ENCODE results near the gene MSMP. TPM values are rescaled to one million over a fixed set of nuclear protein-coding genes. Genes with fewer than 3 reads are reported as not detected.

MSMP gene
- total and polyA plus RNA-seq, 2 donors (not counting 3 experiments of a cell fraction or from before 2014, with no cell fraction given), result 18.8 to 29.0 TPM

GRCh38 chr9:35792826-35793225, 38.8 kb upstream of the MSMP start:
- no peak overlapping the region for H2AFZ ChIP-seq (ENCODE audit: low read depth, low read length)
- no peak overlapping the region for H3K9ac ChIP-seq (replicated peaks; ENCODE audit: extremely low read depth, insufficient read depth, low read length)
- H3K4me2 ChIP-seq (ENCODE audit: insufficient read depth, low read length), result peak overlapping the region; percentile 9
- no peaks in the 10 kb centered on the region for H3K9me3 ChIP-seq (replicated peaks; ENCODE audit: control insufficient read depth, insufficient read depth, low read length)
- H3K27ac ChIP-seq (ENCODE audit: insufficient read depth, low read depth, low read length), result no peak overlapping the region
- H3K79me2 ChIP-seq (ENCODE audit: control insufficient read depth, insufficient read depth, low read length), result peaks cover 7% of the 10 kb centered on the region
- peaks cover 33% of the 10 kb centered on the region for H3K4me1 ChIP-seq (ENCODE audit: control insufficient read depth, extremely low read depth, insufficient read depth, low read length)
- no peaks in the 10 kb centered on the region for H3K36me3 ChIP-seq (ENCODE audit: control insufficient read depth in 2 of 2, extremely low read depth in 1 of 2, insufficient read depth in 2 of 2, low read length in 2 of 2)
- ChIA-PET CTCF (interaction anchor here (1.3 to 6.5 kb wide), 5 partner anchors 19 to 89 kb away, joined by 7 to 277 read pairs (median 130); partner anchors contain the start of genes FAM221B, GBA2, HINT2 and RGP1), POLR2A (no interaction called here)
- TF ChIP-seq FOS (IDR thresholded peaks at IDR 0.05; ENCODE audit: borderline replicate concordance, insufficient read depth, low read length) (no peak), POLR2A (IDR thresholded peaks at IDR 0.05; ENCODE audit: low read depth, low read length) (no peak), MAX (IDR thresholded peaks at IDR 0.05; ENCODE audit: insufficient read depth, insufficient read length) (no peak), CTCF (IDR thresholded peaks at IDR 0.05; ENCODE audit: extremely low read depth in 1 of 2, insufficient read depth in 1 of 2, low read depth in 1 of 2, low read length in 2 of 2) (no peak), EZH2 (IDR thresholded peaks at IDR 0.05; ENCODE audit: borderline replicate concordance, low read depth, low read length, severe bottlenecking) (no peak), MYC (IDR thresholded peaks at IDR 0.05; ENCODE audit: low read depth, low read length) (no peak), JUN (IDR thresholded peaks at IDR 0.05; ENCODE audit: borderline replicate concordance, insufficient read depth, insufficient read length, low read depth) (no peak), POLR2AphosphoS5 (IDR thresholded peaks at IDR 0.05; ENCODE audit: insufficient read depth, low read depth, low read length) (no peak), GATA2 (IDR thresholded peaks at IDR 0.05; ENCODE audit: insufficient read depth, insufficient read length, low read depth, low read length) (no peak)
- dilution Hi-C loops (cut with MboI; ENCODE audit: extremely low pct_ligation_motif_present, low sequenced_read_pairs), result no loop called here
- H3K9me1 ChIP-seq (replicated peaks; ENCODE audit: control insufficient read depth, extremely low read depth, insufficient read depth, low read length), result no peaks in the 10 kb centered on the region
- H3K4me3 ChIP-seq (replicated peaks in 1 of 3; ENCODE audit: insufficient read depth in 1 of 3, low read depth in 1 of 3, low read length in 3 of 3), result no peak overlapping the region
- FAIRE-seq (no peak), DNase-seq (ENCODE audit: low read depth, low spot score) (no peak)
- no TSS peak for BruUV-seq (replicated peaks)
- no peaks in the 10 kb centered on the region for H4K20me1 ChIP-seq (replicated peaks; ENCODE audit: control insufficient read depth, extremely low read depth, insufficient read depth, low read length)
- intact Hi-C loops (cut with micrococcal nuclease), result no loop called here
- H3K27me3 ChIP-seq (ENCODE audit: control insufficient read depth in 2 of 2, insufficient read depth in 2 of 2, low read length in 2 of 2), result no peaks in the 10 kb centered on the region
